OCI-LY3 (cell line): ENCODE measurements around the gene TGFBRAP1.

ENCODE experiments used
- H2AFZ ChIP-seq: fragments of 200-600, 300-600 bp; shearing (Covaris generic); 2 replicates; pipeline ENCODE4 v1.6.0; 2014; ENCODE audit warnings: antibody characterized with exemption, low read depth, low read length
- H3K27ac ChIP-seq: fragments of 200-600, 300-600 bp; sonication (generic); 2 replicates; pipeline ENCODE4 v1.5.1; 2014; ENCODE audit warnings: mild to moderate bottlenecking, low read length, moderate library complexity, mixed read lengths
- H3K27me3 ChIP-seq: fragments of 200-600, 300-600 bp; sonication (generic); 2 replicates; pipeline ENCODE4 v1.6.1; 2014; ENCODE audit warnings: low read depth, low read length, mixed read lengths
- H3K36me3 ChIP-seq: fragments of 200-600, 300-600 bp; sonication (generic); replicated peaks from 2 replicates; pipeline ENCODE3; 2014; ENCODE audit warnings: low read depth, low read length, mixed read lengths
- H3K4me1 ChIP-seq: fragments of 300-600, 200-600 bp; sonication (generic); 2 replicates; pipeline ENCODE4 v1.6.1; 2014; ENCODE audit warnings: low read length, mixed read lengths
- H3K4me2 ChIP-seq: fragments of 200-600, 300-600 bp; sonication (generic); 2 replicates; pipeline ENCODE4 v1.6.1; 2014; ENCODE audit warnings: low read length, mixed read lengths
- H3K4me3 ChIP-seq: fragments of 300-600, 200-600 bp; sonication (generic); 2 replicates; pipeline ENCODE4 v1.5.1; 2014; ENCODE audit warnings: antibody characterized with exemption, mild to moderate bottlenecking, low read length, moderate library complexity
- H3K79me2 ChIP-seq: fragments of 300-600, 200-600 bp; shearing (Covaris generic); 2 replicates; pipeline ENCODE4 v1.6.1; 2014; ENCODE audit warnings: mild to moderate bottlenecking, low read length, mixed read lengths
- H3K9ac ChIP-seq: fragments of 300-600, 200-600 bp; shearing (Covaris generic); 2 replicates; pipeline ENCODE4 v1.6.0; 2014; ENCODE audit warnings: mild to moderate bottlenecking, low read length, moderate library complexity
- H3K9me3 ChIP-seq: fragments of 200-600, 300-600 bp; shearing (Covaris generic); 2 replicates; pipeline ENCODE4 v1.6.1; 2014; ENCODE audit warnings: low read length, mixed read lengths; ENCODE audit not compliant: insufficient read depth
- H4K20me1 ChIP-seq: fragments of 200-600, 300-600 bp; sonication (generic); 2 replicates; pipeline ENCODE4 v1.6.1; 2016; ENCODE audit warnings: low read length, mixed read lengths; ENCODE audit not compliant: insufficient read depth
- CTCF ChIP-seq: fragments of 200-600, 300-600 bp; sonication (generic); IDR thresholded peaks from 2 replicates; pipeline ENCODE4 v1.5.1; 2014; ENCODE audit warnings: antibody characterized with exemption, low read length, low read depth
- EZH2phosphoT487 ChIP-seq: fragments of 200-600 bp; shearing (Covaris generic); IDR thresholded peaks from 2 replicates; pipeline ENCODE4 v1.6.1; 2018; ENCODE audit warnings: antibody characterized with exemption, mixed run types, low read depth

TGFBRAP1 gene

GRCh38 chr2:105220604-105221003 is 108.9 kb downstream of the TGFBRAP1 start:
- H3K36me3 ChIP-seq = no peaks in the 10 kb centered on the region
- no peaks in the 10 kb centered on the region for H3K9me3 ChIP-seq
- H4K20me1 ChIP-seq = no peaks in the 10 kb centered on the region
- H3K9ac ChIP-seq = no peak overlapping the region
- H3K4me3 ChIP-seq = no peak overlapping the region
- no peak overlapping the region for H3K27ac ChIP-seq
- H3K4me2 ChIP-seq = no peak overlapping the region
- no peak for TF ChIP-seq EZH2phosphoT487
- H2AFZ ChIP-seq = no peak overlapping the region
- H3K4me1 ChIP-seq = 0 out of 2 replicates have a peak, but pooled peaks cover 3% of the 10 kb centered on the region
- no peaks in the 10 kb centered on the region for H3K79me2 ChIP-seq
- no peaks in the 10 kb centered on the region for H3K27me3 ChIP-seq

- Histone ChIP-seq H3K9ac (no peak overlapping the region), H3K27me3 (no peaks in the 10 kb centered on the region), H3K9me3 (no peaks in the 10 kb centered on the region)
These were observed 113.8 kb downstream of the TGFBRAP1 start for GRCh38 chr2:105215586-105216192.

More at GRCh38 chr2:105215586-105216192, 113.8 kb downstream of the TGFBRAP1 start:
- no peak overlapping the region for H3K27ac ChIP-seq
- no peak overlapping the region for H3K4me2 ChIP-seq
- H3K36me3 ChIP-seq = no peaks in the 10 kb centered on the region
- H3K4me1 ChIP-seq = 0 out of 2 replicates have a peak, but pooled peaks cover 3% of the 10 kb centered on the region
- H3K4me3 ChIP-seq = no peak overlapping the region
- H2AFZ ChIP-seq = no peak overlapping the region
- TF ChIP-seq CTCF (no peak), EZH2phosphoT487 (no peak)
- H4K20me1 ChIP-seq = no peaks in the 10 kb centered on the region
- no peaks in the 10 kb centered on the region for H3K79me2 ChIP-seq
